Endothelial cell of umbilical vein (primary cell): ENCODE measurements around the gene AVL9. TPM values are rescaled to one million over a fixed set of nuclear protein-coding genes. Genes with fewer than 3 reads are reported as not detected.
"Not testable (repeated sequence)": the region's sequence is repeated elsewhere in the genome, so short reads cannot be mapped to it uniquely, and the experiment has no call there.

Experiments
- BruUV-seq: library from RNA; stranded (reverse); fragments of 400-500 nt; replicated peaks from 2 replicates; lab custom pipeline; 2021; lab: Mats Ljungman, UMichigan
- CTCF ChIA-PET: fragments of 300-600, 350-600 bp; sonication (Branson Sonifier 250); formaldehyde crosslinking; loops from one replicate; lab custom pipeline; 2021; ENCODE audit warnings: antibody characterized with exemption, inconsistent platforms; lab: Charles Lee
- POLR2A ChIA-PET: fragments of 300-600, 350-600 bp; sonication (Branson Sonifier 250); formaldehyde crosslinking; loops from one replicate; lab custom pipeline; 2021; ENCODE audit warnings: antibody characterized with exemption, inconsistent platforms; lab: Charles Lee
- DNase-seq: peaks from one replicate; pipeline ENCODE4 v3.0.0-alpha.2; 2011; ENCODE audit warnings: low read depth, low spot score
- FAIRE-seq: peaks from 2 replicates; lab custom pipeline; 2011; peaks lifted over from hg19 to GRCh38; lab: Jason Lieb, UNC
- H2AFZ ChIP-seq: 2 replicates; pipeline ENCODE4 v1.6.0; 2012; ENCODE audit warnings: low read depth, low read length, control low read depth, inconsistent platforms
- H3K27ac ChIP-seq: 2 replicates; pipeline ENCODE4 v1.5.1; 2011; ENCODE audit warnings: low read depth, mild to moderate bottlenecking, control low read depth, low read length, moderate library complexity; ENCODE audit not compliant: insufficient read depth
- H3K27me3 ChIP-seq, 2 experiments: 2 replicates each; pipeline versions ENCODE4 v1.6.0 to v1.6.1; 2011; ENCODE audit warnings: low read length in 2 of 2, mixed read lengths in 1 of 2; ENCODE audit not compliant: control insufficient read depth in 2 of 2, insufficient read depth in 2 of 2
- H3K36me3 ChIP-seq, 2 experiments: 2 replicates in 1 of 2; 3 replicates in 1 of 2; pipeline ENCODE4 v1.5.1; 2011; ENCODE audit warnings: low read length in 2 of 2, mild to moderate bottlenecking in 1 of 2, moderate library complexity in 1 of 2; ENCODE audit not compliant: control insufficient read depth in 2 of 2, insufficient read depth in 2 of 2; ENCODE audit errors: extremely low read depth in 1 of 2
- H3K4me1 ChIP-seq: 3 replicates; pipeline ENCODE4 v1.5.1; 2011; ENCODE audit warnings: mild to moderate bottlenecking, low read length; ENCODE audit not compliant: control insufficient read depth, insufficient read depth; ENCODE audit errors: extremely low read depth
- H3K4me2 ChIP-seq: 2 replicates; pipeline ENCODE4 v1.6.1; 2011; ENCODE audit warnings: low read length, control low read depth, mixed read lengths; ENCODE audit not compliant: insufficient read depth
- H3K4me3 ChIP-seq, 3 experiments: fragments of 200-600 bp in 1 of 3; sonication (generic), shearing (Covaris generic) in 1 of 3; replicated peaks in 1 of 3; 2 replicates each; pipeline ENCODE4 v1.5.1; 2011 to 2016; ENCODE audit warnings: control low read depth in 3 of 3, low read length in 3 of 3, mild to moderate bottlenecking in 2 of 3, inconsistent platforms in 1 of 3, low read depth in 1 of 3, moderate library complexity in 1 of 3; ENCODE audit not compliant: insufficient read depth in 1 of 3
- H3K79me2 ChIP-seq: 2 replicates; pipeline ENCODE4 v1.6.0; 2012; ENCODE audit warnings: low read length, inconsistent platforms; ENCODE audit not compliant: control insufficient read depth, insufficient read depth
- H3K9ac ChIP-seq: replicated peaks from 2 replicates; pipeline ENCODE3; 2011; ENCODE audit warnings: low read length, control low read depth; ENCODE audit not compliant: insufficient read depth; ENCODE audit errors: extremely low read depth
- H3K9me1 ChIP-seq: replicated peaks from 3 replicates; pipeline ENCODE4 v1.6.0; 2011; ENCODE audit warnings: mild to moderate bottlenecking, low read length; ENCODE audit not compliant: control insufficient read depth, insufficient read depth; ENCODE audit errors: extremely low read depth
- H3K9me3 ChIP-seq: replicated peaks from 2 replicates; pipeline ENCODE4 v1.5.1; 2012; ENCODE audit warnings: low read length, inconsistent platforms; ENCODE audit not compliant: control insufficient read depth, insufficient read depth
- H4K20me1 ChIP-seq: replicated peaks from 2 replicates; pipeline ENCODE3; 2011; ENCODE audit warnings: mild to moderate bottlenecking, low read length; ENCODE audit not compliant: control insufficient read depth, insufficient read depth; ENCODE audit errors: extremely low read depth
- FOS ChIP-seq: IDR thresholded peaks from 2 replicates; pipeline ENCODE4 v1.6.1; 2011; ENCODE audit warnings: mild to moderate bottlenecking, low read length, moderate library complexity, borderline replicate concordance; ENCODE audit not compliant: insufficient read depth
- GATA2 ChIP-seq: IDR thresholded peaks from 2 replicates; pipeline ENCODE4 v1.7.0; 2011; ENCODE audit warnings: low read depth, mild to moderate bottlenecking, moderate library complexity, mixed read lengths, low read length; ENCODE audit not compliant: insufficient read length, insufficient read depth
- MYC ChIP-seq: IDR thresholded peaks from one replicate; pipeline ENCODE4 v1.6.1; 2011; ENCODE audit warnings: mild to moderate bottlenecking, low read depth, low read length
- POLR2AphosphoS5 ChIP-seq: IDR thresholded peaks from 2 replicates; pipeline ENCODE4 v1.6.1; 2012; ENCODE audit warnings: low read depth, mild to moderate bottlenecking, control low read depth, low read length, moderate library complexity; ENCODE audit not compliant: insufficient read depth
- dilution Hi-C: fragments of 300-500 bp; cut with MboI; formaldehyde crosslinking; loops from one replicate; pipeline ENCODE4 v1.15.0; 2019; ENCODE audit warnings: low sequenced_read_pairs; ENCODE audit not compliant: extremely low pct_ligation_motif_present
- intact Hi-C: fragments of 100-400 bp; cut with micrococcal nuclease; formaldehyde crosslinking; loops from one replicate; pipeline ENCODE4 v1.10.0; 2022
- polyA plus RNA-seq, 4 experiments: library from polyadenylated mRNA; depleted of rRNA in 3 of 4; stranded (reverse) in 3 of 4; unstranded in 1 of 4; fragments of >200 nt; gene quantifications; 2 replicates each; pipeline versions ENCODE4 v1.2.1 to v1.2.3, GENCODE V29; 2011 to 2012; ENCODE audit warnings: missing spikeins in 1 of 4
- total RNA-seq: library from RNA; stranded (reverse); gene quantifications from 2 replicates; pipeline ENCODE4 v1.2.3, GENCODE V29; 2021

AVL9 gene
- total and polyA plus RNA-seq, 2 donors (not counting 3 experiments of a cell fraction or from before 2014, with no cell fraction given): 12.7 to 42.5 TPM

DNA sequence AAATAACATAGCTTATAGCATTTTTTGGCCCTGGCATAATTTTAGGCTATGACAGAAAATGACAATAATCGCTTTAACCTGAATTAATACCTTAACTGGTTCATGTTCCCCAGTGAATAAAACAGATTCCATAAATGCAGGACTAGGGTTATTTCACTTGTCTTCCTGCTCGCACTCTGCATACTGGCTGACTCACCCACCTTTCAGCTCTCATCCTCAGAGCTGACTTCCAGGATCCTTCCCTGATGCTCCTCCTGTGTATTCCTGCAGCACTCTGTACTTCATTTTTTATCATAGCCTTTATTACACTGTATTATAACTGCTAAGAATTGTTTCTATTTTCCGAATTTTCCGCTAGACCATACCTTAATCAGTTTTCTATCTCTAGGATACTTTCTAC is 123.7 kb downstream of the AVL9 start:
- H3K4me3 ChIP-seq: no peak overlapping the region
- H3K9me1 ChIP-seq: peaks cover 5% of the 10 kb centered on the region
- DNase-seq (no peak), FAIRE-seq (no peak)
- no peak overlapping the region for H3K27ac ChIP-seq
- intact Hi-C loops: no loop called here
- H3K9ac ChIP-seq: no peak overlapping the region
- no peaks in the 10 kb centered on the region for H3K79me2 ChIP-seq
- no TSS peak for BruUV-seq
- no peaks in the 10 kb centered on the region for H3K4me1 ChIP-seq
- no peaks in the 10 kb centered on the region for H3K9me3 ChIP-seq
- H3K4me2 ChIP-seq: no peak overlapping the region
- H4K20me1 ChIP-seq: no peaks in the 10 kb centered on the region
- dilution Hi-C loops: no loop called here
- POLR2A ChIA-PET: no interaction called here
- no peaks in the 10 kb centered on the region for H3K27me3 ChIP-seq
- no peak for TF ChIP-seq GATA2
- no peak for TF ChIP-seq POLR2AphosphoS5
- no peak for TF ChIP-seq FOS
- TF ChIP-seq MYC: no peak
- H2AFZ ChIP-seq: no peak overlapping the region
- CTCF ChIA-PET: interaction anchor here (0.7 kb wide), 1 partner anchor 17 kb away, joined by 3 read pairs; no protein-coding TSS in a partner anchor
- no peaks in the 10 kb centered on the region for H3K36me3 ChIP-seq

- BruUV-seq, POLR2A ChIA-PET, DNase-seq, dilution Hi-C loops, H3K27ac ChIP-seq, H3K9me1 ChIP-seq, H3K4me1 ChIP-seq, H4K20me1 ChIP-seq, intact Hi-C loops, H3K4me2 ChIP-seq, H2AFZ ChIP-seq, H3K79me2 ChIP-seq, H3K4me3 ChIP-seq, H3K9ac ChIP-seq, FAIRE-seq, H3K27me3 ChIP-seq, CTCF ChIA-PET, H3K9me3 ChIP-seq, H3K36me3 ChIP-seq: not testable (repeated sequence)
Measured at GRCh38 chr7:32619416-32619815, 124.1 kb downstream of the AVL9 start.
